Esophagus squamous epithelium (tissue), 4 donors: ENCODE data around the gene KCNA3.

Source experiments
- POLR2A ChIP-seq, 4 donors: fragments of 450-650 bp; IDR thresholded peaks; one replicate each; pipeline ENCODE4 v1.6.1; 2017; ENCODE audit warnings: antibody characterized with exemption in 4 of 4, mild to moderate bottlenecking in 4 of 4, moderate library complexity in 3 of 4
- TF ChIP-seq, protein P1 (sequence below), 6 experiments: fragments of 450-650 bp in 4 of 6; fragments of 200-600 bp in 2 of 6; sonication (generic) in 2 of 6; IDR thresholded peaks; one replicate each; pipeline ENCODE4 v1.5.1; 2016 to 2019; ENCODE audit warnings: antibody characterized with exemption in 6 of 6, mild to moderate bottlenecking in 4 of 6, moderate library complexity in 4 of 6

DNA sequence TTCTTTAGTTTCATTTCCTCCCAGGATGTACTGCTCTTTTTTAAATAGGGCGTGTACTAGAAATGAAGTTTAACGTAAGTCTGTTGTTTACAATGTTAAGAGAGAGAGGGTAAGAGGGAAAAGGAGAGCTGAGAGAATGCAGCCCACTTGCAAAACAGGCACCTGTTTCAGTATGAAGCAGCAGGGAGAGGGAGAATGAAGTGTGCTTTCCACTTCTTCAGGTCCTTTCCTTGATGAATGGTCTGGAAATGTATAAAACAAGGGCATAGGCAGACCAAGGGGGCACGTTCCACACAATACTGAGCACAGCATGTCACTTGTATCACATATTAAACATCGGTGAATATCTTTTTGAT lies 2.0 kb downstream of the KCNA3 start:
- TF ChIP-seq, protein P1, sequence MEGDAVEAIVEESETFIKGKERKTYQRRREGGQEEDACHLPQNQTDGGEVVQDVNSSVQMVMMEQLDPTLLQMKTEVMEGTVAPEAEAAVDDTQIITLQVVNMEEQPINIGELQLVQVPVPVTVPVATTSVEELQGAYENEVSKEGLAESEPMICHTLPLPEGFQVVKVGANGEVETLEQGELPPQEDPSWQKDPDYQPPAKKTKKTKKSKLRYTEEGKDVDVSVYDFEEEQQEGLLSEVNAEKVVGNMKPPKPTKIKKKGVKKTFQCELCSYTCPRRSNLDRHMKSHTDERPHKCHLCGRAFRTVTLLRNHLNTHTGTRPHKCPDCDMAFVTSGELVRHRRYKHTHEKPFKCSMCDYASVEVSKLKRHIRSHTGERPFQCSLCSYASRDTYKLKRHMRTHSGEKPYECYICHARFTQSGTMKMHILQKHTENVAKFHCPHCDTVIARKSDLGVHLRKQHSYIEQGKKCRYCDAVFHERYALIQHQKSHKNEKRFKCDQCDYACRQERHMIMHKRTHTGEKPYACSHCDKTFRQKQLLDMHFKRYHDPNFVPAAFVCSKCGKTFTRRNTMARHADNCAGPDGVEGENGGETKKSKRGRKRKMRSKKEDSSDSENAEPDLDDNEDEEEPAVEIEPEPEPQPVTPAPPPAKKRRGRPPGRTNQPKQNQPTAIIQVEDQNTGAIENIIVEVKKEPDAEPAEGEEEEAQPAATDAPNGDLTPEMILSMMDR (IDR thresholded peaks at IDR 0.05) = no peak
- peak in 2 of 4 donors; percentile 43 to 74 for TF ChIP-seq POLR2A (IDR thresholded peaks at IDR 0.05)
